H9 (cell line): Measurements from ENCODE around the gene NPTXR. TPM values are rescaled to one million over a fixed set of nuclear protein-coding genes. Genes with fewer than 3 reads are reported as not detected.

Source experiments
- DNase-seq: peaks from one replicate; pipeline ENCODE4 v3.0.0-alpha.2; 2017
- H2AFZ ChIP-seq: one replicate; pipeline ENCODE4 v1.6.1; 2013; ENCODE audit warnings: mild to moderate bottlenecking, low read length, control low read depth, moderate library complexity
- H2AK5ac ChIP-seq: 2 replicates; pipeline ENCODE4 v1.6.1; 2013; ENCODE audit warnings: low read length, control low read depth, mixed read lengths; ENCODE audit not compliant: insufficient read length
- H2BK120ac ChIP-seq: one replicate; pipeline ENCODE4 v1.6.1; 2013; ENCODE audit warnings: low read depth, mild to moderate bottlenecking, low read length, control low read depth, inconsistent platforms; ENCODE audit not compliant: poor library complexity, severe bottlenecking
- H2BK12ac ChIP-seq: 2 replicates; pipeline ENCODE4 v1.6.1; 2013; ENCODE audit warnings: low read length, control low read depth, mixed read lengths, low read depth; ENCODE audit not compliant: insufficient read length
- H2BK15ac ChIP-seq: 2 replicates; pipeline ENCODE4 v1.6.1; 2013; ENCODE audit warnings: low read depth, low read length, control low read depth
- H2BK20ac ChIP-seq: one replicate; pipeline ENCODE4 v1.6.1; 2013; ENCODE audit warnings: low read depth, mild to moderate bottlenecking, low read length, control low read depth, inconsistent platforms; ENCODE audit not compliant: poor library complexity, severe bottlenecking
- H2BK5ac ChIP-seq: 2 replicates; pipeline ENCODE4 v1.6.1; 2013; ENCODE audit warnings: low read length, control low read depth, mixed read lengths; ENCODE audit not compliant: insufficient read length
- H3K14ac ChIP-seq: 2 replicates; pipeline ENCODE4 v1.6.1; 2013; ENCODE audit warnings: low read length, control low read depth; ENCODE audit not compliant: insufficient read depth
- H3K18ac ChIP-seq: 2 replicates; pipeline ENCODE4 v1.6.1; 2013; ENCODE audit warnings: low read depth, mild to moderate bottlenecking, mixed read lengths, low read length, control low read depth; ENCODE audit not compliant: insufficient read length
- H3K23ac ChIP-seq: 2 replicates; pipeline ENCODE4 v1.6.1; 2013; ENCODE audit warnings: low read length, control low read depth, mixed read lengths, low read depth; ENCODE audit not compliant: insufficient read length
- H3K23me2 ChIP-seq: 2 replicates; pipeline ENCODE4 v1.6.1; 2013; ENCODE audit warnings: low read depth, mild to moderate bottlenecking, mixed read lengths, low read length, control low read depth; ENCODE audit not compliant: insufficient read length, poor library complexity, severe bottlenecking
- H3K27ac ChIP-seq: 2 replicates; pipeline ENCODE4 v1.5.1; 2013; ENCODE audit warnings: low read length, control low read depth, mixed read lengths, low read depth; ENCODE audit not compliant: insufficient read length
- H3K27me3 ChIP-seq: 2 replicates; pipeline ENCODE4 v1.6.1; 2013; ENCODE audit warnings: low read length, control low read depth, inconsistent platforms; ENCODE audit not compliant: insufficient read depth
- H3K4ac ChIP-seq: 2 replicates; pipeline ENCODE4 v1.6.1; 2013; ENCODE audit warnings: low read depth, mild to moderate bottlenecking, control low read depth, inconsistent platforms, low read length, moderate library complexity
- H3K4me1 ChIP-seq: 2 replicates; pipeline ENCODE4 v1.6.1; 2013; ENCODE audit warnings: low read length, control low read depth, inconsistent platforms; ENCODE audit not compliant: insufficient read depth
- H3K4me2 ChIP-seq: 2 replicates; pipeline ENCODE4 v1.6.1; 2013; ENCODE audit warnings: low read length, control low read depth, mixed read lengths; ENCODE audit not compliant: insufficient read length, insufficient read depth
- H3K56ac ChIP-seq: 2 replicates; pipeline ENCODE4 v1.6.1; 2013; ENCODE audit warnings: low read depth, mild to moderate bottlenecking, mixed read lengths, low read length, control low read depth; ENCODE audit not compliant: insufficient read length
- H3K79me1 ChIP-seq: 2 replicates; pipeline ENCODE4 v1.6.1; 2013; ENCODE audit warnings: low read depth, mild to moderate bottlenecking, moderate library complexity, low read length, control low read depth, inconsistent platforms; ENCODE audit not compliant: insufficient read depth, poor library complexity, severe bottlenecking
- H3K79me2 ChIP-seq: 2 replicates; pipeline ENCODE4 v1.6.1; 2013; ENCODE audit warnings: low read length, control low read depth, inconsistent platforms; ENCODE audit not compliant: insufficient read depth
- H3K9ac ChIP-seq: 2 replicates; pipeline ENCODE4 v1.6.1; 2013; ENCODE audit warnings: low read length, control low read depth, mixed read lengths; ENCODE audit not compliant: insufficient read length; ENCODE audit errors: extremely low read depth
- H3K9me3 ChIP-seq: one replicate; pipeline ENCODE4 v1.6.1; 2013; ENCODE audit warnings: low read depth, low read length, inconsistent platforms; ENCODE audit not compliant: control insufficient read depth
- H3T11ph ChIP-seq: one replicate; pipeline ENCODE4 v1.6.1; 2013; ENCODE audit warnings: mild to moderate bottlenecking, low read length, control low read depth, inconsistent platforms
- H4K20me1 ChIP-seq: one replicate; pipeline ENCODE4 v1.6.1; 2013; ENCODE audit not compliant: control insufficient read depth, insufficient read length, insufficient read depth
- H4K5ac ChIP-seq: 2 replicates; pipeline ENCODE4 v1.6.1; 2013; ENCODE audit warnings: low read depth, mild to moderate bottlenecking, mixed read lengths, low read length, control low read depth; ENCODE audit not compliant: insufficient read length
- H4K8ac ChIP-seq: replicated peaks from 2 replicates; pipeline ENCODE4 v1.6.1; 2013; ENCODE audit warnings: low read length, control low read depth, mixed read lengths, low read depth; ENCODE audit not compliant: insufficient read length
- H4K91ac ChIP-seq: 2 replicates; pipeline ENCODE4 v1.6.1; 2013; ENCODE audit warnings: low read depth, mild to moderate bottlenecking, moderate library complexity, mixed read lengths, low read length, control low read depth; ENCODE audit not compliant: insufficient read length
- H3K27ac Mint-ChIP-seq, 3 experiments: 2 replicates in 2 of 3; 3 replicates in 1 of 3; pipeline ENCODE4 v1.8.0; 2020 to 2021; ENCODE audit warnings: mixed read lengths in 3 of 3, mild to moderate bottlenecking in 1 of 3, moderate library complexity in 1 of 3
- H3K27me3 Mint-ChIP-seq: 2 replicates; pipeline ENCODE4 v1.8.0; 2021; ENCODE audit warnings: low read depth, mild to moderate bottlenecking, moderate library complexity, mixed read lengths
- H3K36me3 Mint-ChIP-seq, 3 experiments: 2 replicates in 2 of 3; 3 replicates in 1 of 3; pipeline ENCODE4 v1.8.0; 2020 to 2021; ENCODE audit warnings: low read depth in 3 of 3, mixed read lengths in 3 of 3; ENCODE audit not compliant: insufficient read depth in 1 of 3
- H3K4me1 Mint-ChIP-seq, 2 experiments: 2 replicates each; pipeline ENCODE4 v1.8.0; 2020; ENCODE audit warnings: mixed read lengths in 2 of 2
- H3K4me3 Mint-ChIP-seq, 2 experiments: 2 replicates in 1 of 2; 3 replicates in 1 of 2; pipeline ENCODE4 v1.8.0; 2020 to 2021; ENCODE audit warnings: mild to moderate bottlenecking in 2 of 2, mixed read lengths in 2 of 2, moderate library complexity in 1 of 2
- H3K9me3 Mint-ChIP-seq, 2 experiments: 2 replicates in 1 of 2; 3 replicates in 1 of 2; pipeline ENCODE4 v1.8.0; 2020; ENCODE audit warnings: mild to moderate bottlenecking in 2 of 2, mixed read lengths in 2 of 2, moderate library complexity in 1 of 2
- CTCF ChIP-seq: fragments of 200-600 bp; sonication (generic); conservative IDR thresholded peaks from 3 replicates; pipeline ENCODE4 v1.8.0; 2021; ENCODE audit warnings: antibody characterized with exemption, mild to moderate bottlenecking
- WGBS: extraction: QIAGEN DNeasy Blood & Tissue Kit; methylation state at CpG from one replicate; pipeline ENCODE4 v1.1.7; 2013; ENCODE audit warnings: missing lambda C conversion rate, low lambda C conversion rate, mixed read lengths; ENCODE audit not compliant: insufficient read length; ENCODE audit errors: extremely low coverage; 5-methylcytosine and 5-hydroxymethylcytosine counted together
- total RNA-seq: library from RNA; stranded (reverse); gene quantifications from 2 replicates; pipeline ENCODE4 v1.2.1, GENCODE V29; 2021

NPTXR gene
- total RNA-seq, 1 experiment from 2014 or later: 8.1 TPM

GRCh38 chr22:38823076-38823475 is 20.8 kb downstream of the NPTXR start:
- no peaks in the 10 kb centered on the region for H4K20me1 ChIP-seq
- H3K9me3 ChIP-seq: no peaks in the 10 kb centered on the region
- H2AK5ac ChIP-seq: no peak overlapping the region
- no peak overlapping the region for H4K5ac ChIP-seq
- no peak overlapping the region for H3T11ph ChIP-seq
- H2BK12ac ChIP-seq: no peak overlapping the region
- no peak for DNase-seq
- no peak overlapping the region for H4K91ac ChIP-seq
- no peaks in the 10 kb centered on the region for H3K27me3 ChIP-seq
- peaks cover 5 to 7% of the 10 kb centered on the region in 2 experiments; a peak in 3 of 4 replicates for H3K4me1 Mint-ChIP-seq
- no peak overlapping the region for H2BK120ac ChIP-seq
- H3K4me2 ChIP-seq: no peak overlapping the region
- H3K36me3 Mint-ChIP-seq: no peaks in the 10 kb centered on the region
- H3K79me1 ChIP-seq: no peaks in the 10 kb centered on the region
- no peak overlapping the region for H3K14ac ChIP-seq
- no peak overlapping the region for H3K27ac ChIP-seq
- H3K18ac ChIP-seq: no peak overlapping the region
- H4K8ac ChIP-seq: no peak overlapping the region
- H3K23me2 ChIP-seq: no peaks in the 10 kb centered on the region
- no peaks in the 10 kb centered on the region for H3K4me1 ChIP-seq
- WGBS: no CpG with 5 or more reads among the region's 4 CpGs
- no peak overlapping the region for H3K4me3 Mint-ChIP-seq
- no peak overlapping the region for H2AFZ ChIP-seq
- no peak overlapping the region for H3K23ac ChIP-seq
- H3K27ac Mint-ChIP-seq: no peak overlapping the region; a peak in 1 of 7 replicates
- TF ChIP-seq CTCF: no peak
- no peak overlapping the region for H2BK20ac ChIP-seq
- H3K9me3 Mint-ChIP-seq: no peaks in the 10 kb centered on the region
- H3K56ac ChIP-seq: no peak overlapping the region
- no peak overlapping the region for H3K4ac ChIP-seq
- H3K9ac ChIP-seq: no peak overlapping the region
- no peak overlapping the region for H2BK15ac ChIP-seq
- peaks cover 23% of the 10 kb centered on the region for H3K27me3 Mint-ChIP-seq
- H2BK5ac ChIP-seq: no peak overlapping the region
- no peaks in the 10 kb centered on the region for H3K79me2 ChIP-seq
